OCI-LY7 (cell line): Measurements from ENCODE around the gene SRCAP. TPM values are rescaled to one million over a fixed set of nuclear protein-coding genes. Genes with fewer than 3 reads are reported as not detected.

Experiments used
- BruUV-seq: library from RNA; stranded (reverse); fragments of 400-500 nt; replicated peaks from 2 replicates; lab custom pipeline; 2021; lab: Mats Ljungman, UMichigan
- CTCF ChIA-PET: fragments of 300-600 bp; sonication (Branson Sonifier 250); formaldehyde crosslinking; loops from one replicate; lab custom pipeline; 2022; ENCODE audit warnings: antibody characterized with exemption; ENCODE audit not compliant: unreplicated experiment; lab: Charles Lee
- POLR2A ChIA-PET: fragments of 300-600 bp; sonication (Branson Sonifier 250); formaldehyde crosslinking; loops from one replicate; lab custom pipeline; 2022; ENCODE audit warnings: antibody characterized with exemption; lab: Charles Lee
- DNase-seq: peaks from one replicate; pipeline ENCODE4 v3.0.0-alpha.2; 2015; ENCODE audit warnings: low spot score
- H2AFZ ChIP-seq: fragments of 200-600 bp; sonication (generic), shearing (Covaris generic); 2 replicates; pipeline ENCODE4 v1.6.1; 2014; ENCODE audit warnings: mild to moderate bottlenecking, antibody characterized with exemption, low read length, moderate library complexity
- H3K27ac ChIP-seq: fragments of 200-600 bp; sonication (generic); 2 replicates; pipeline ENCODE4 v1.5.1; 2014; ENCODE audit warnings: mixed run types, low read depth, mild to moderate bottlenecking, moderate library complexity, low read length, inconsistent platforms; ENCODE audit not compliant: poor library complexity, severe bottlenecking
- H3K36me3 ChIP-seq: fragments of 200-600 bp; sonication (generic); 2 replicates; pipeline ENCODE4 v1.6.1; 2014; ENCODE audit warnings: mild to moderate bottlenecking, antibody characterized with exemption, low read length, moderate library complexity, mixed read lengths; ENCODE audit not compliant: insufficient read depth
- H3K4me1 ChIP-seq: fragments of 200-600 bp; sonication (generic); 2 replicates; pipeline ENCODE4 v1.5.1; 2014; ENCODE audit warnings: mild to moderate bottlenecking, low read length; ENCODE audit not compliant: insufficient read depth, poor library complexity, severe bottlenecking
- H3K4me2 ChIP-seq: fragments of 200-600 bp; sonication (generic); 2 replicates; pipeline ENCODE4 v1.6.1; 2014; ENCODE audit warnings: mild to moderate bottlenecking, low read length
- H3K4me3 ChIP-seq: fragments of 200-600 bp; sonication (generic); 2 replicates; pipeline ENCODE4 v1.5.1; 2014; ENCODE audit warnings: mild to moderate bottlenecking, low read depth, low read length; ENCODE audit not compliant: poor library complexity, severe bottlenecking
- H3K79me2 ChIP-seq: fragments of 200-600 bp; sonication (generic); 2 replicates; pipeline ENCODE4 v1.6.1; 2016; ENCODE audit warnings: low read depth, mild to moderate bottlenecking, low read length, moderate library complexity, mixed read lengths; ENCODE audit not compliant: insufficient read depth
- H3K9me2 ChIP-seq: fragments of 200-600 bp; sonication (generic); 2 replicates; pipeline ENCODE4 v1.6.1; 2016; ENCODE audit warnings: mild to moderate bottlenecking, low read length, mixed read lengths; ENCODE audit not compliant: insufficient read depth
- H3K9me3 ChIP-seq: fragments of 200-600 bp; sonication (generic); 2 replicates; pipeline ENCODE4 v1.6.1; 2014; ENCODE audit warnings: mild to moderate bottlenecking, mixed run types, low read length, mixed read lengths
- H4K20me1 ChIP-seq: fragments of 200-600 bp; sonication (generic); 2 replicates; pipeline ENCODE4 v1.6.1; 2014; ENCODE audit warnings: mild to moderate bottlenecking, antibody characterized with exemption, low read length, moderate library complexity, mixed read lengths; ENCODE audit not compliant: insufficient read depth
- EZH2phosphoT487 ChIP-seq: fragments of 200-600 bp; sonication (generic); IDR thresholded peaks from 2 replicates; pipeline ENCODE4 v1.6.1; 2018; ENCODE audit warnings: low read depth, borderline replicate concordance, mild to moderate bottlenecking, mixed run types, antibody characterized with exemption, low read length, moderate library complexity, mixed read lengths
- intact Hi-C: fragments of 100-400 bp; cut with micrococcal nuclease; formaldehyde crosslinking; loops from one replicate; pipeline ENCODE4 v1.10.0; 2022; ENCODE audit not compliant: unreplicated experiment
- total RNA-seq, 2 experiments: library from RNA; depleted of rRNA in 1 of 2; stranded (reverse); fragments of >200 nt in 1 of 2; shearing (Covaris generic) in 1 of 2; gene quantifications; 2 replicates each; pipeline ENCODE4 v1.2.3, GENCODE V29; 2014 to 2022
- TF ChIP-seq, protein P1 (sequence below): fragments of 200-600 bp; sonication (generic); conservative IDR thresholded peaks from 2 replicates; pipeline ENCODE4 v1.5.1; 2014; ENCODE audit warnings: mild to moderate bottlenecking, antibody characterized with exemption, low read length, moderate library complexity, mixed read lengths

SRCAP gene
- total RNA-seq, 2 experiments from 2014 or later, result 41.8 to 93.7 TPM

DNA sequence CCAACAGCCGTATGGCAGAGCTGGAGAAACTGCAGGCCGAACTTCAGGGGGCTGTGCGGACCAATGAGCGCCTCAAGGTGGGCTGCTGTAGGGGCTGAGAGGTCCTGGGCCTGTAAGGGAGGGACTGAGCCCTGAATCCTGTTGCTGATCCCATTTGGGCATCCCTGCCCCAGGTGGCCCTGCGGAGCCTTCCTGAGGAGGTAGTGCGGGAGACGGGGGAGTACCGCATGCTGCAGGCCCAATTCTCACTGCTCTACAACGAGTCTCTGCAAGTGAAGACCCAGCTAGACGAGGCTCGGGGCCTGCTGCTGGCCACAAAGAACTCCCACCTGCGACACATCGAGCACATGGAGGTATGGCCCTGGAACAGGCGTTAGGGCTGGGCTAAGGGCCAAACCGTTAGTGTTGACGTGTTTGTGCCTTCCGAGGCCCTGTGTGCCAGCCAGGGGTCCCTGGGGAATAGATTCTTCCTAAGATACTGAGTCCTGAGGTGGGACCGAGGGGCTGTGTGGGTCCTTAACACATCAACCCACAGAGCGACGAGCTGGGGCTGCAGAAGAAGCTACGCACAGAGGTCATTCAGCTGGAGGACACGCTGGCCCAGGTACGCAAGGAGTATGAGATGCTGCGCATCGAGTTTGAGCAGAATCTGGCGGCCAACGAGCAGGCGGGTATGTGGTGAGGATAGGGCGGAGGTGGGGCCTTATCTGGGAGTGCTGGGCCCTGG lies 67.4 kb downstream of the SRCAP start:
- H3K4me3 ChIP-seq, result no peak overlapping the region
- intact Hi-C loops, result no loop called here
- no peak overlapping the region for H3K4me2 ChIP-seq
- TF ChIP-seq EZH2phosphoT487, result no peak
- TF ChIP-seq, protein P1, sequence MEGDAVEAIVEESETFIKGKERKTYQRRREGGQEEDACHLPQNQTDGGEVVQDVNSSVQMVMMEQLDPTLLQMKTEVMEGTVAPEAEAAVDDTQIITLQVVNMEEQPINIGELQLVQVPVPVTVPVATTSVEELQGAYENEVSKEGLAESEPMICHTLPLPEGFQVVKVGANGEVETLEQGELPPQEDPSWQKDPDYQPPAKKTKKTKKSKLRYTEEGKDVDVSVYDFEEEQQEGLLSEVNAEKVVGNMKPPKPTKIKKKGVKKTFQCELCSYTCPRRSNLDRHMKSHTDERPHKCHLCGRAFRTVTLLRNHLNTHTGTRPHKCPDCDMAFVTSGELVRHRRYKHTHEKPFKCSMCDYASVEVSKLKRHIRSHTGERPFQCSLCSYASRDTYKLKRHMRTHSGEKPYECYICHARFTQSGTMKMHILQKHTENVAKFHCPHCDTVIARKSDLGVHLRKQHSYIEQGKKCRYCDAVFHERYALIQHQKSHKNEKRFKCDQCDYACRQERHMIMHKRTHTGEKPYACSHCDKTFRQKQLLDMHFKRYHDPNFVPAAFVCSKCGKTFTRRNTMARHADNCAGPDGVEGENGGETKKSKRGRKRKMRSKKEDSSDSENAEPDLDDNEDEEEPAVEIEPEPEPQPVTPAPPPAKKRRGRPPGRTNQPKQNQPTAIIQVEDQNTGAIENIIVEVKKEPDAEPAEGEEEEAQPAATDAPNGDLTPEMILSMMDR, result no peak
- peaks cover 14% of the 10 kb centered on the region; the same call in 1 of the 2 replicates for H3K79me2 ChIP-seq
- ChIA-PET POLR2A (no interaction called here), CTCF (no interaction called here)
- BruUV-seq, result no TSS peak
- H3K4me1 ChIP-seq, result peaks cover 29% of the 10 kb centered on the region
- no peaks in the 10 kb centered on the region for H3K9me2 ChIP-seq
- H4K20me1 ChIP-seq, result no peaks in the 10 kb centered on the region
- H3K27ac ChIP-seq, result no peak overlapping the region
- no peak overlapping the region for H2AFZ ChIP-seq
- no peaks in the 10 kb centered on the region for H3K9me3 ChIP-seq
- H3K36me3 ChIP-seq, result peaks cover 85% of the 10 kb centered on the region
- no peak for DNase-seq

DNA sequence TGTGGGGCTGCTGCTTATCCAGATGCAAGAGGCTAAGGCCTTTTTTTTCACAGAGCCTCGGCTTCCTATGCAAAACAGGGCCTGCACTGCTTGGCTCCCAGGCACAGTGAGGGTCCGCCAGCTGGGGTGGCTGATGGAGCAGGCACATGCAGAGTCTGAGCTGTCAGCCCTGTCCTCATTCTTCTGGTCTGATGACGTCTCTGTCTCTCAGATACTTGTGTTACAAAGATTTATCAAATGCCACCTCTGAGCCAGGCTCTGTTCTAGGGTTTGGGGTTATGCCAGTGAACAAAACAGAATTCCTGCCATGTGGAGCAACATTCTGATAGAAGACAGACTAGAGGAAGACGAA lies 67.9 kb downstream of the SRCAP start:
- Histone ChIP-seq H3K27ac (peak overlapping the region; percentile 20), H3K79me2 (peaks cover 14% of the 10 kb centered on the region; the same call in 1 of the 2 replicates), H2AFZ (no peak overlapping the region), H3K4me3 (no peak overlapping the region), H3K36me3 (peaks cover 90% of the 10 kb centered on the region), H3K9me3 (no peaks in the 10 kb centered on the region), H4K20me1 (no peaks in the 10 kb centered on the region), H3K4me2 (no peak overlapping the region), H3K9me2 (no peaks in the 10 kb centered on the region), H3K4me1 (peaks cover 29% of the 10 kb centered on the region)
- DNase-seq, result no peak
- ChIA-PET CTCF (no interaction called here), POLR2A (no interaction called here)
- intact Hi-C loops, result no loop called here
- no TSS peak for BruUV-seq
- TF ChIP-seq, protein P1, result no peak
- TF ChIP-seq EZH2phosphoT487, result no peak
